ENCODE data around the gene LHB. TPM values are rescaled to one million over a fixed set of nuclear protein-coding genes. Genes with fewer than 3 reads are reported as not detected.

LHB gene
- total RNA-seq, 2 donors from 2014 or later, result 0.59 TPM; not detected in 1

GRCh38 chr19:49064029-49064629, 47.2 kb upstream of the LHB start:
- Mint-ChIP-seq H3K4me1 (peaks cover 4% of the 10 kb centered on the region), H3K4me3 (peak overlapping the region; percentile 49), H3K36me3 (ENCODE audit: low read depth) (no peaks in the 10 kb centered on the region), H3K27me3 (ENCODE audit: insufficient read depth) (peaks cover 81% of the 10 kb centered on the region), H3K27ac (no peak overlapping the region), H3K9me3 (no peaks in the 10 kb centered on the region)
- 79 to 84% methylated on average over 5 to 10 of the region's 10 CpGs for WGBS, 2 experiments (ENCODE audit: insufficient coverage in 1 of 2, insufficient read length in 1 of 2)
- H3K4me3 ChIP-seq (ENCODE audit: low read length), result peak overlapping the region; percentile 71
- no peak overlapping the region for H3K27ac ChIP-seq (ENCODE audit: low read depth, low read length)
- no peak overlapping the region for H3K9ac ChIP-seq (ENCODE audit: extremely low read depth, low read length, poor library complexity, severe bottlenecking)
- no peaks in the 10 kb centered on the region for H3K9me3 ChIP-seq (ENCODE audit: control insufficient read depth, low read length)
- H3K27me3 ChIP-seq (ENCODE audit: control insufficient read depth, insufficient read depth, low read length, poor library complexity, severe bottlenecking), result peaks cover 34% of the 10 kb centered on the region
- no peaks in the 10 kb centered on the region for H3K36me3 ChIP-seq (ENCODE audit: control insufficient read depth, insufficient read depth, low read length)
- H3K4me1 ChIP-seq (ENCODE audit: control insufficient read depth, insufficient read depth, low read length), result no peaks in the 10 kb centered on the region
- DNase-seq, result peak; percentile 72
- no peak for TF ChIP-seq CTCF (conservative IDR thresholded peaks at IDR 0.05)

GRCh38 chr19:49061445-49061844, 44.6 kb upstream of the LHB start:
- Mint-ChIP-seq H3K27me3 (ENCODE audit: insufficient read depth) (peaks cover 81% of the 10 kb centered on the region), H3K4me1 (peaks cover 10% of the 10 kb centered on the region), H3K27ac (no peak overlapping the region), H3K4me3 (no peak overlapping the region), H3K9me3 (no peaks in the 10 kb centered on the region), H3K36me3 (ENCODE audit: low read depth) (no peaks in the 10 kb centered on the region)
- Histone ChIP-seq H3K27ac (ENCODE audit: low read depth, low read length) (no peak overlapping the region), H3K27me3 (ENCODE audit: control insufficient read depth, insufficient read depth, low read length, poor library complexity, severe bottlenecking) (peaks cover 38% of the 10 kb centered on the region), H3K9ac (ENCODE audit: extremely low read depth, low read length, poor library complexity, severe bottlenecking) (no peak overlapping the region), H3K9me3 (ENCODE audit: control insufficient read depth, low read length) (no peaks in the 10 kb centered on the region), H3K36me3 (ENCODE audit: control insufficient read depth, insufficient read depth, low read length) (no peaks in the 10 kb centered on the region), H3K4me1 (ENCODE audit: control insufficient read depth, insufficient read depth, low read length) (no peaks in the 10 kb centered on the region), H3K4me3 (ENCODE audit: low read length) (no peak overlapping the region)
- DNase-seq, result no peak
- no peak for TF ChIP-seq CTCF (conservative IDR thresholded peaks at IDR 0.05)
- WGBS, 2 experiments (ENCODE audit: insufficient coverage in 1 of 2, insufficient read length in 1 of 2), result 88 to 96% methylated on average over 7 to 25 of the region's 25 CpGs

GRCh38 chr19:49061000-49061399, 44.1 kb upstream of the LHB start:
- peaks cover 38% of the 10 kb centered on the region for H3K27me3 ChIP-seq (ENCODE audit: control insufficient read depth, insufficient read depth, low read length, poor library complexity, severe bottlenecking)
- DNase-seq, result no peak
- H3K4me1 ChIP-seq (ENCODE audit: control insufficient read depth, insufficient read depth, low read length), result no peaks in the 10 kb centered on the region
- H3K36me3 Mint-ChIP-seq (ENCODE audit: low read depth), result no peaks in the 10 kb centered on the region
- no peak overlapping the region for H3K27ac ChIP-seq (ENCODE audit: low read depth, low read length)
- no peak for TF ChIP-seq CTCF (conservative IDR thresholded peaks at IDR 0.05)
- H3K9me3 ChIP-seq (ENCODE audit: control insufficient read depth, low read length), result no peaks in the 10 kb centered on the region
- H3K36me3 ChIP-seq (ENCODE audit: control insufficient read depth, insufficient read depth, low read length), result no peaks in the 10 kb centered on the region
- H3K9me3 Mint-ChIP-seq, result no peaks in the 10 kb centered on the region
- 94 to 100% methylated on average over 2 of the region's 2 CpGs for WGBS, 2 experiments (ENCODE audit: insufficient coverage in 1 of 2, insufficient read length in 1 of 2)
- H3K4me1 Mint-ChIP-seq, result peaks cover 10% of the 10 kb centered on the region
- no peak overlapping the region for H3K27ac Mint-ChIP-seq
- H3K9ac ChIP-seq (ENCODE audit: extremely low read depth, low read length, poor library complexity, severe bottlenecking), result no peak overlapping the region
- no peak overlapping the region for H3K4me3 Mint-ChIP-seq
- H3K4me3 ChIP-seq (ENCODE audit: low read length), result no peak overlapping the region
- H3K27me3 Mint-ChIP-seq (ENCODE audit: insufficient read depth), result peaks cover 81% of the 10 kb centered on the region

Data from endodermal cell (in vitro differentiated cells).